Neural cell (in vitro differentiated cells): ENCODE results near the gene PTMS. TPM values are rescaled to one million over a fixed set of nuclear protein-coding genes. Genes with fewer than 3 reads are reported as not detected.

Experiments
- H2AFZ ChIP-seq: fragments of 200-600, 300-800 bp; sonication (generic), shearing (Covaris generic); 2 replicates; pipeline ENCODE4 v1.6.0; 2014; ENCODE audit warnings: low read depth, mild to moderate bottlenecking, antibody characterized with exemption, low read length, moderate library complexity
- H3F3A ChIP-seq: fragments of 200-600 bp; shearing (Covaris generic); 2 replicates; pipeline ENCODE4 v1.6.1; 2016; ENCODE audit warnings: mild to moderate bottlenecking, moderate library complexity, mixed read lengths, antibody characterized with exemption, low read length; ENCODE audit not compliant: insufficient read depth, poor library complexity, severe bottlenecking
- H3K27ac ChIP-seq: fragments of 200-600, 300-800 bp; sonication (generic), shearing (Covaris generic); 2 replicates; pipeline ENCODE4 v1.5.1; 2014; ENCODE audit warnings: mild to moderate bottlenecking, low read length, moderate library complexity
- H3K27me3 ChIP-seq: fragments of 300-800, 200-600 bp; sonication (generic), shearing (Covaris generic); 2 replicates; pipeline ENCODE4 v1.6.0; 2014; ENCODE audit warnings: mild to moderate bottlenecking, low read depth, low read length, moderate library complexity; ENCODE audit not compliant: insufficient read depth
- H3K36me3 ChIP-seq: fragments of 300-800, 200-600 bp; sonication (generic), shearing (Covaris generic); 2 replicates; pipeline ENCODE4 v1.5.1; 2014; ENCODE audit warnings: mild to moderate bottlenecking, antibody characterized with exemption, low read length, moderate library complexity; ENCODE audit not compliant: insufficient read depth
- H3K4me2 ChIP-seq: fragments of 300-800, 200-600 bp; sonication (generic), shearing (Covaris generic); 2 replicates; pipeline ENCODE4 v1.6.0; 2014; ENCODE audit warnings: mild to moderate bottlenecking, low read length
- H3K4me3 ChIP-seq: fragments of 300-800, 200-600 bp; sonication (generic), shearing (Covaris generic); 2 replicates; pipeline ENCODE4 v1.5.1; 2014; ENCODE audit warnings: mild to moderate bottlenecking, low read length, moderate library complexity
- H3K79me2 ChIP-seq: fragments of 200-600 bp; shearing (Covaris generic); replicated peaks from 2 replicates; pipeline ENCODE4 v1.6.0; 2014; ENCODE audit warnings: mild to moderate bottlenecking, low read length, moderate library complexity; ENCODE audit not compliant: insufficient read depth
- H3K9ac ChIP-seq: fragments of 300-800, 200-600 bp; sonication (generic), shearing (Covaris generic); 2 replicates; pipeline ENCODE4 v1.6.1; 2016; ENCODE audit warnings: mild to moderate bottlenecking, low read length, mixed read lengths
- H3K9me2 ChIP-seq: fragments of 200-600 bp; shearing (Covaris generic); 2 replicates; pipeline ENCODE4 v1.6.1; 2016; ENCODE audit warnings: mild to moderate bottlenecking, low read length, mixed read lengths; ENCODE audit not compliant: insufficient read depth
- H3K9me3 ChIP-seq: fragments of 200-600, 300-800 bp; sonication (generic), shearing (Covaris generic); 2 replicates; pipeline ENCODE4 v1.6.1; 2016; ENCODE audit warnings: mild to moderate bottlenecking, mixed run types, low read length, moderate library complexity, mixed read lengths
- H4K20me1 ChIP-seq: fragments of 200-600 bp; shearing (Covaris generic); 2 replicates; pipeline ENCODE4 v1.6.1; 2016; ENCODE audit warnings: mild to moderate bottlenecking, mixed run types; ENCODE audit not compliant: insufficient read depth
- CTCF ChIP-seq: fragments of 450-650 bp; IDR thresholded peaks from 2 replicates; pipeline ENCODE4 v1.5.1; 2014; ENCODE audit warnings: antibody characterized with exemption, mild to moderate bottlenecking, moderate library complexity; ENCODE audit not compliant: poor library complexity, severe bottlenecking
- EP300 ChIP-seq: fragments of 450-650 bp; conservative IDR thresholded peaks from 2 replicates; pipeline ENCODE4 v1.6.1; 2014; ENCODE audit warnings: antibody characterized with exemption, mild to moderate bottlenecking, moderate library complexity; ENCODE audit not compliant: poor library complexity, severe bottlenecking
- EZH2 ChIP-seq: fragments of 200-600, 300-800 bp; shearing (Covaris generic), sonication (generic); IDR thresholded peaks from 2 replicates; pipeline ENCODE4 v1.6.1; 2014; ENCODE audit warnings: antibody characterized with exemption, low read length, borderline replicate concordance, mild to moderate bottlenecking; ENCODE audit not compliant: insufficient read depth, poor library complexity, severe bottlenecking
- MXI1 ChIP-seq: fragments of 450-650 bp; conservative IDR thresholded peaks from 2 replicates; pipeline ENCODE4 v1.6.1; 2014; ENCODE audit warnings: antibody characterized with exemption, mild to moderate bottlenecking; ENCODE audit not compliant: poor library complexity, severe bottlenecking
- POLR2AphosphoS5 ChIP-seq: IDR thresholded peaks from 2 replicates; pipeline ENCODE4 v1.6.1; 2012
- RAD21 ChIP-seq: fragments of 450-650 bp; conservative IDR thresholded peaks from 2 replicates; pipeline ENCODE4 v1.6.1; 2014; ENCODE audit warnings: antibody characterized with exemption, mild to moderate bottlenecking, moderate library complexity
- REST ChIP-seq: IDR thresholded peaks from 2 replicates; pipeline ENCODE4 v1.6.1; 2012; ENCODE audit warnings: borderline replicate concordance
- SMC3 ChIP-seq: fragments of 450-650 bp; conservative IDR thresholded peaks from 2 replicates; pipeline ENCODE4 v1.6.1; 2014; ENCODE audit warnings: antibody characterized with exemption, mild to moderate bottlenecking, moderate library complexity; ENCODE audit not compliant: poor library complexity
- TAF1 ChIP-seq: IDR thresholded peaks from 2 replicates; pipeline ENCODE4 v1.6.1; 2012; ENCODE audit warnings: low read depth
- polyA plus RNA-seq: library from polyadenylated mRNA; depleted of rRNA; stranded (reverse); fragments of >200 nt; gene quantifications from 2 replicates; pipeline ENCODE4 v1.2.3, GENCODE V29; 2014

The PTMS gene
- polyA plus RNA-seq, 1 donor from 2014 or later = 557 TPM

GRCh38 chr12:6722863-6723262 is 43.3 kb upstream of the PTMS start:
- Histone ChIP-seq H3K9ac (peak overlapping the region; percentile 71), H3K36me3 (no peaks in the 10 kb centered on the region), H3K4me2 (peak overlapping the region; percentile 79), H3K4me3 (peak overlapping the region; percentile 69), H2AFZ (peak overlapping the region; percentile 100), H3K9me2 (no peaks in the 10 kb centered on the region), H3K79me2 (no peaks in the 10 kb centered on the region), H3F3A (peaks cover 4% of the 10 kb centered on the region), H3K27ac (peak overlapping the region; percentile 87), H3K27me3 (no peaks in the 10 kb centered on the region), H4K20me1 (no peaks in the 10 kb centered on the region), H3K9me3 (no peaks in the 10 kb centered on the region)
- TF ChIP-seq SMC3 = no peak
- no peak for TF ChIP-seq EP300
- TF ChIP-seq CTCF = no peak
- no peak for TF ChIP-seq MXI1
- no peak for TF ChIP-seq RAD21
- no peak for TF ChIP-seq REST
- TF ChIP-seq TAF1 = no peak
- no peak for TF ChIP-seq POLR2AphosphoS5
- no peak for TF ChIP-seq EZH2

- H3K27ac ChIP-seq = peak within 1 kb of the TSS; percentile 87
- TF ChIP-seq REST = no peak
- TF ChIP-seq EZH2 = no peak
- no peak for TF ChIP-seq TAF1
- peak; percentile 85 for TF ChIP-seq POLR2AphosphoS5
- peak; percentile 95 for TF ChIP-seq MXI1
- peak; percentile 57 for TF ChIP-seq EP300
- TF ChIP-seq SMC3 = peak; percentile 39
- TF ChIP-seq CTCF = peak; percentile 11
- TF ChIP-seq RAD21 = no peak
- H3K27me3 ChIP-seq = no peaks in the 10 kb centered on the region
These were observed 42.4 kb upstream of the PTMS start, which contains the start of gene COPS7A for GRCh38 chr12:6723607-6724408. Gene COPS7A, plus strand, starts transcription at chr12:6724046. Its CDS starts 611 bp downstream, at chr12:6724657.

More at GRCh38 chr12:6723607-6724408, 42.4 kb upstream of the PTMS start, which contains the start of gene COPS7A:
- no peaks in the 10 kb centered on the region for H3K79me2 ChIP-seq
- H3K9ac ChIP-seq = peak within 1 kb of the TSS; percentile 71
- peak within 1 kb of the TSS; percentile 100 for H2AFZ ChIP-seq
- H3K36me3 ChIP-seq = no peaks in the 10 kb centered on the region
- H3F3A ChIP-seq = peaks cover 4% of the 10 kb centered on the region
- H3K4me3 ChIP-seq = peak within 1 kb of the TSS; percentile 69
- H4K20me1 ChIP-seq = no peaks in the 10 kb centered on the region
- no peaks in the 10 kb centered on the region for H3K9me3 ChIP-seq
- no peaks in the 10 kb centered on the region for H3K9me2 ChIP-seq
- peak within 1 kb of the TSS; percentile 79 for H3K4me2 ChIP-seq
